SK-N-MC (cell line): ENCODE results near the gene JMJD1C.

ENCODE experiments used
- EZH2 ChIP-seq: fragments of 200-600 bp; sonication (generic); IDR thresholded peaks from one replicate; pipeline ENCODE4 v1.6.1; 2017; ENCODE audit warnings: antibody characterized with exemption
- FOXP2 ChIP-seq: optimal IDR thresholded peaks from 2 replicates; pipeline ENCODE3; 2011; ENCODE audit warnings: mild to moderate bottlenecking, moderate library complexity; ENCODE audit not compliant: insufficient read depth; ENCODE audit errors: extremely low read length, control extremely low read depth
- POLR2AphosphoS5 ChIP-seq: IDR thresholded peaks from 2 replicates; pipeline ENCODE4 v1.6.1; 2012; ENCODE audit warnings: mild to moderate bottlenecking, low read depth, low read length, borderline replicate concordance

GRCh38 chr10:63268149-63268797 lies 197.5 kb downstream of the JMJD1C start:
- TF ChIP-seq POLR2AphosphoS5 (no peak), EZH2 (no peak), FOXP2 (no peak)
